H9 (cell line): ENCODE results near the gene PPP3CA. TPM values are rescaled to one million over a fixed set of nuclear protein-coding genes. Genes with fewer than 3 reads are reported as not detected.
"Not testable (repeated sequence)": the region's sequence is repeated elsewhere in the genome, so short reads cannot be mapped to it uniquely, and the experiment has no call there.

Source experiments
- DNase-seq: peaks from one replicate; pipeline ENCODE4 v3.0.0-alpha.2; 2017
- H2AFZ ChIP-seq: one replicate; pipeline ENCODE4 v1.6.1; 2013; ENCODE audit warnings: mild to moderate bottlenecking, low read length, control low read depth, moderate library complexity
- H2AK5ac ChIP-seq: 2 replicates; pipeline ENCODE4 v1.6.1; 2013; ENCODE audit warnings: low read length, control low read depth, mixed read lengths; ENCODE audit not compliant: insufficient read length
- H2BK120ac ChIP-seq: one replicate; pipeline ENCODE4 v1.6.1; 2013; ENCODE audit warnings: low read depth, mild to moderate bottlenecking, low read length, control low read depth, inconsistent platforms; ENCODE audit not compliant: poor library complexity, severe bottlenecking
- H2BK12ac ChIP-seq: 2 replicates; pipeline ENCODE4 v1.6.1; 2013; ENCODE audit warnings: low read length, control low read depth, mixed read lengths, low read depth; ENCODE audit not compliant: insufficient read length
- H2BK15ac ChIP-seq: 2 replicates; pipeline ENCODE4 v1.6.1; 2013; ENCODE audit warnings: low read depth, low read length, control low read depth
- H2BK20ac ChIP-seq: one replicate; pipeline ENCODE4 v1.6.1; 2013; ENCODE audit warnings: low read depth, mild to moderate bottlenecking, low read length, control low read depth, inconsistent platforms; ENCODE audit not compliant: poor library complexity, severe bottlenecking
- H2BK5ac ChIP-seq: 2 replicates; pipeline ENCODE4 v1.6.1; 2013; ENCODE audit warnings: low read length, control low read depth, mixed read lengths; ENCODE audit not compliant: insufficient read length
- H3K14ac ChIP-seq: 2 replicates; pipeline ENCODE4 v1.6.1; 2013; ENCODE audit warnings: low read length, control low read depth; ENCODE audit not compliant: insufficient read depth
- H3K18ac ChIP-seq: 2 replicates; pipeline ENCODE4 v1.6.1; 2013; ENCODE audit warnings: low read depth, mild to moderate bottlenecking, mixed read lengths, low read length, control low read depth; ENCODE audit not compliant: insufficient read length
- H3K23ac ChIP-seq: 2 replicates; pipeline ENCODE4 v1.6.1; 2013; ENCODE audit warnings: low read length, control low read depth, mixed read lengths, low read depth; ENCODE audit not compliant: insufficient read length
- H3K23me2 ChIP-seq: 2 replicates; pipeline ENCODE4 v1.6.1; 2013; ENCODE audit warnings: low read depth, mild to moderate bottlenecking, mixed read lengths, low read length, control low read depth; ENCODE audit not compliant: insufficient read length, poor library complexity, severe bottlenecking
- H3K27ac ChIP-seq: 2 replicates; pipeline ENCODE4 v1.5.1; 2013; ENCODE audit warnings: low read length, control low read depth, mixed read lengths, low read depth; ENCODE audit not compliant: insufficient read length
- H3K27me3 ChIP-seq: 2 replicates; pipeline ENCODE4 v1.6.1; 2013; ENCODE audit warnings: low read length, control low read depth, inconsistent platforms; ENCODE audit not compliant: insufficient read depth
- H3K4ac ChIP-seq: 2 replicates; pipeline ENCODE4 v1.6.1; 2013; ENCODE audit warnings: low read depth, mild to moderate bottlenecking, control low read depth, inconsistent platforms, low read length, moderate library complexity
- H3K4me1 ChIP-seq: 2 replicates; pipeline ENCODE4 v1.6.1; 2013; ENCODE audit warnings: low read length, control low read depth, inconsistent platforms; ENCODE audit not compliant: insufficient read depth
- H3K4me2 ChIP-seq: 2 replicates; pipeline ENCODE4 v1.6.1; 2013; ENCODE audit warnings: low read length, control low read depth, mixed read lengths; ENCODE audit not compliant: insufficient read length, insufficient read depth
- H3K56ac ChIP-seq: 2 replicates; pipeline ENCODE4 v1.6.1; 2013; ENCODE audit warnings: low read depth, mild to moderate bottlenecking, mixed read lengths, low read length, control low read depth; ENCODE audit not compliant: insufficient read length
- H3K79me1 ChIP-seq: 2 replicates; pipeline ENCODE4 v1.6.1; 2013; ENCODE audit warnings: low read depth, mild to moderate bottlenecking, moderate library complexity, low read length, control low read depth, inconsistent platforms; ENCODE audit not compliant: insufficient read depth, poor library complexity, severe bottlenecking
- H3K79me2 ChIP-seq: 2 replicates; pipeline ENCODE4 v1.6.1; 2013; ENCODE audit warnings: low read length, control low read depth, inconsistent platforms; ENCODE audit not compliant: insufficient read depth
- H3K9ac ChIP-seq: 2 replicates; pipeline ENCODE4 v1.6.1; 2013; ENCODE audit warnings: low read length, control low read depth, mixed read lengths; ENCODE audit not compliant: insufficient read length; ENCODE audit errors: extremely low read depth
- H3K9me3 ChIP-seq: one replicate; pipeline ENCODE4 v1.6.1; 2013; ENCODE audit warnings: low read depth, low read length, inconsistent platforms; ENCODE audit not compliant: control insufficient read depth
- H3T11ph ChIP-seq: one replicate; pipeline ENCODE4 v1.6.1; 2013; ENCODE audit warnings: mild to moderate bottlenecking, low read length, control low read depth, inconsistent platforms
- H4K20me1 ChIP-seq: one replicate; pipeline ENCODE4 v1.6.1; 2013; ENCODE audit not compliant: control insufficient read depth, insufficient read length, insufficient read depth
- H4K5ac ChIP-seq: 2 replicates; pipeline ENCODE4 v1.6.1; 2013; ENCODE audit warnings: low read depth, mild to moderate bottlenecking, mixed read lengths, low read length, control low read depth; ENCODE audit not compliant: insufficient read length
- H4K8ac ChIP-seq: replicated peaks from 2 replicates; pipeline ENCODE4 v1.6.1; 2013; ENCODE audit warnings: low read length, control low read depth, mixed read lengths, low read depth; ENCODE audit not compliant: insufficient read length
- H4K91ac ChIP-seq: 2 replicates; pipeline ENCODE4 v1.6.1; 2013; ENCODE audit warnings: low read depth, mild to moderate bottlenecking, moderate library complexity, mixed read lengths, low read length, control low read depth; ENCODE audit not compliant: insufficient read length
- H3K27ac Mint-ChIP-seq, 3 experiments: 2 replicates in 2 of 3; 3 replicates in 1 of 3; pipeline ENCODE4 v1.8.0; 2020 to 2021; ENCODE audit warnings: mixed read lengths in 3 of 3, mild to moderate bottlenecking in 1 of 3, moderate library complexity in 1 of 3
- H3K27me3 Mint-ChIP-seq: 2 replicates; pipeline ENCODE4 v1.8.0; 2021; ENCODE audit warnings: low read depth, mild to moderate bottlenecking, moderate library complexity, mixed read lengths
- H3K36me3 Mint-ChIP-seq, 3 experiments: 2 replicates in 2 of 3; 3 replicates in 1 of 3; pipeline ENCODE4 v1.8.0; 2020 to 2021; ENCODE audit warnings: low read depth in 3 of 3, mixed read lengths in 3 of 3; ENCODE audit not compliant: insufficient read depth in 1 of 3
- H3K4me1 Mint-ChIP-seq, 2 experiments: 2 replicates each; pipeline ENCODE4 v1.8.0; 2020; ENCODE audit warnings: mixed read lengths in 2 of 2
- H3K4me3 Mint-ChIP-seq, 2 experiments: 2 replicates in 1 of 2; 3 replicates in 1 of 2; pipeline ENCODE4 v1.8.0; 2020 to 2021; ENCODE audit warnings: mild to moderate bottlenecking in 2 of 2, mixed read lengths in 2 of 2, moderate library complexity in 1 of 2
- H3K9me3 Mint-ChIP-seq, 2 experiments: 2 replicates in 1 of 2; 3 replicates in 1 of 2; pipeline ENCODE4 v1.8.0; 2020; ENCODE audit warnings: mild to moderate bottlenecking in 2 of 2, mixed read lengths in 2 of 2, moderate library complexity in 1 of 2
- WGBS: extraction: QIAGEN DNeasy Blood & Tissue Kit; methylation state at CpG from one replicate; pipeline ENCODE4 v1.1.7; 2013; ENCODE audit warnings: missing lambda C conversion rate, low lambda C conversion rate, mixed read lengths; ENCODE audit not compliant: insufficient read length; ENCODE audit errors: extremely low coverage; 5-methylcytosine and 5-hydroxymethylcytosine counted together
- total RNA-seq: library from RNA; stranded (reverse); gene quantifications from 2 replicates; pipeline ENCODE4 v1.2.1, GENCODE V29; 2021
- TF ChIP-seq, protein P1 (sequence below): fragments of 200-600 bp; sonication (generic); conservative IDR thresholded peaks from 3 replicates; pipeline ENCODE4 v1.8.0; 2021; ENCODE audit warnings: antibody characterized with exemption, mild to moderate bottlenecking

Gene PPP3CA
- total RNA-seq, 1 experiment from 2014 or later = 16.8 TPM

DNA sequence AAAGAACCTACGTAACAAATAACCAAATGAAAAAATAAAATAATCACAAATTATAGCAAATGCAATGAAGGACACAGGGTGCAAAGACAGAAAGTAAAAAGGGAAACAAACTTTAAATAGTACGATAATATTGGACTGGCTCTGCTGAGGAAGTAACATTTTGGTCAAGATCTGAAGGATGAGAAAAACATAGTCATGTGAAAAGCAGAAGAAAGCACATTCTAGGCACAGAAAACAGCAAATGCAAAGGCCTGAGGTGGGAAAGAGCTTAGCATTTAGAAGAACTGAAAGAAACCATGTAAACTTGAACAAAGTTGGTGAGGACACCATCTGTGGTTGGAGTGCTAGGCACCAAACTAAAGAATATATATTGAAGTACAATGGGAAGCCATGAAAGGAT is 111.2 kb downstream of the PPP3CA start:
- H2BK120ac ChIP-seq = no peak overlapping the region
- no peak overlapping the region for H3K56ac ChIP-seq
- no peak overlapping the region for H3K14ac ChIP-seq
- DNase-seq = no peak
- H3K9me3 ChIP-seq = no peaks in the 10 kb centered on the region
- no peaks in the 10 kb centered on the region for H3K36me3 Mint-ChIP-seq
- no peaks in the 10 kb centered on the region for H3K23me2 ChIP-seq
- H3T11ph ChIP-seq = no peak overlapping the region
- no peaks in the 10 kb centered on the region; the same call in 1 of the 2 replicates for H3K79me2 ChIP-seq
- H2AK5ac ChIP-seq = no peak overlapping the region
- H4K91ac ChIP-seq = no peak overlapping the region
- H3K9me3 Mint-ChIP-seq = no peaks in the 10 kb centered on the region
- no peak overlapping the region for H2BK5ac ChIP-seq
- no peak overlapping the region for H4K5ac ChIP-seq
- H3K27me3 ChIP-seq = no peaks in the 10 kb centered on the region
- peaks cover 4% of the 10 kb centered on the region for H3K79me1 ChIP-seq
- H3K23ac ChIP-seq = no peak overlapping the region
- H3K27ac ChIP-seq = no peak overlapping the region
- H4K8ac ChIP-seq = no peak overlapping the region
- H3K4me1 Mint-ChIP-seq = peaks cover 2 to 23% of the 10 kb centered on the region in 2 experiments; a peak in 3 of 4 replicates
- H3K18ac ChIP-seq = no peak overlapping the region
- no CpG with 5 or more reads among the region's 2 CpGs for WGBS
- no peak overlapping the region for H2BK15ac ChIP-seq
- no peak overlapping the region for H3K4me3 Mint-ChIP-seq
- no peak overlapping the region for H3K4me2 ChIP-seq
- TF ChIP-seq, protein P1, sequence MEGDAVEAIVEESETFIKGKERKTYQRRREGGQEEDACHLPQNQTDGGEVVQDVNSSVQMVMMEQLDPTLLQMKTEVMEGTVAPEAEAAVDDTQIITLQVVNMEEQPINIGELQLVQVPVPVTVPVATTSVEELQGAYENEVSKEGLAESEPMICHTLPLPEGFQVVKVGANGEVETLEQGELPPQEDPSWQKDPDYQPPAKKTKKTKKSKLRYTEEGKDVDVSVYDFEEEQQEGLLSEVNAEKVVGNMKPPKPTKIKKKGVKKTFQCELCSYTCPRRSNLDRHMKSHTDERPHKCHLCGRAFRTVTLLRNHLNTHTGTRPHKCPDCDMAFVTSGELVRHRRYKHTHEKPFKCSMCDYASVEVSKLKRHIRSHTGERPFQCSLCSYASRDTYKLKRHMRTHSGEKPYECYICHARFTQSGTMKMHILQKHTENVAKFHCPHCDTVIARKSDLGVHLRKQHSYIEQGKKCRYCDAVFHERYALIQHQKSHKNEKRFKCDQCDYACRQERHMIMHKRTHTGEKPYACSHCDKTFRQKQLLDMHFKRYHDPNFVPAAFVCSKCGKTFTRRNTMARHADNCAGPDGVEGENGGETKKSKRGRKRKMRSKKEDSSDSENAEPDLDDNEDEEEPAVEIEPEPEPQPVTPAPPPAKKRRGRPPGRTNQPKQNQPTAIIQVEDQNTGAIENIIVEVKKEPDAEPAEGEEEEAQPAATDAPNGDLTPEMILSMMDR = no peak
- no peak overlapping the region for H3K4ac ChIP-seq
- no peaks in the 10 kb centered on the region for H3K4me1 ChIP-seq
- H3K27ac Mint-ChIP-seq = no peak overlapping the region; a peak in 1 of 7 replicates
- H3K9ac ChIP-seq = no peak overlapping the region
- no peaks in the 10 kb centered on the region for H4K20me1 ChIP-seq
- no peak overlapping the region for H2BK12ac ChIP-seq
- no peak overlapping the region for H2BK20ac ChIP-seq
- no peak overlapping the region for H2AFZ ChIP-seq
- no peaks in the 10 kb centered on the region for H3K27me3 Mint-ChIP-seq

DNA sequence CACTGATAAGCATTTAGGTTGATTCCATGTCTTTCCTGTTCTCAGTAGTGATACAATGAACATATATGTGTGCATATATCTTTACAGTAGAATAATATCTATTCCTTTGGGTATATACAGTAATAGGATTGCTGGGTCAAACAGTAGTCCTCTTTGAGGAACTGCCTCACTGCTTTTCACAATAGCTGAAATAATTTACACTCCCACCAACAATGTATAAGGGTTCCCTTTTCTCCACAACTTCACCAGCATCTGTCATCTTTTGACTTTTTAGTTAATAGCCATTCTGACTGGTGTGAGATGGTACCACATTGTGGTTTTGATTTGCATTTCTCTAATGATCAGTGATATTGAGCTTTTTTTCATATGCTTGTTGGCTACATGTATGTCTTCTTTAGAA is 113.2 kb downstream of the PPP3CA start:
- not testable (repeated sequence) for H3K79me1 ChIP-seq, H4K91ac ChIP-seq, H4K8ac ChIP-seq, DNase-seq, H3K9me3 ChIP-seq, H3K9me3 Mint-ChIP-seq, H2AK5ac ChIP-seq, H2BK15ac ChIP-seq, H3K27me3 Mint-ChIP-seq, H3K14ac ChIP-seq, H3K23ac ChIP-seq, H3K79me2 ChIP-seq, H3K4me3 Mint-ChIP-seq, H3K23me2 ChIP-seq, H4K5ac ChIP-seq, H3K27me3 ChIP-seq, H3K9ac ChIP-seq, H3K27ac ChIP-seq, H3K36me3 Mint-ChIP-seq, H3K4ac ChIP-seq, H2BK120ac ChIP-seq, H3K18ac ChIP-seq, H3K56ac ChIP-seq, H3K4me1 ChIP-seq, H3K4me2 ChIP-seq, H4K20me1 ChIP-seq, H3T11ph ChIP-seq, H2BK12ac ChIP-seq, H2BK20ac ChIP-seq, H2BK5ac ChIP-seq, H2AFZ ChIP-seq
- peaks cover 5 to 23% of the 10 kb centered on the region in 2 experiments; a peak in 3 of 4 replicates for H3K4me1 Mint-ChIP-seq
- H3K27ac Mint-ChIP-seq = peak overlapping the region in 1 of 3 experiments; percentile 52; a peak in 2 of 7 replicates
